Bronchial epithelial cell (primary cell): ENCODE data around the gene RFX8. TPM values are rescaled to one million over a fixed set of nuclear protein-coding genes. Genes with fewer than 3 reads are reported as not detected.

Experiments used
- DNase-seq: peaks from one replicate; pipeline ENCODE4 v3.0.0-alpha.2; 2010; ENCODE audit warnings: low read depth
- FAIRE-seq: peaks from 2 replicates; lab custom pipeline; 2011; peaks lifted over from hg19 to GRCh38; lab: Jason Lieb, UNC
- H3K27me3 ChIP-seq: 2 replicates; pipeline ENCODE4 v1.5.1; 2011; ENCODE audit warnings: low read length; ENCODE audit not compliant: control insufficient read depth, insufficient read depth
- H3K36me3 ChIP-seq: 2 replicates; pipeline ENCODE4 v1.5.1; 2011; ENCODE audit warnings: low read length; ENCODE audit not compliant: control insufficient read depth, insufficient read depth
- H3K4me3 ChIP-seq: 2 replicates; pipeline ENCODE4 v1.5.1; 2011; ENCODE audit warnings: mild to moderate bottlenecking, low read depth, low read length, control low read depth
- CTCF ChIP-seq: IDR thresholded peaks from 2 replicates; pipeline ENCODE4 v1.5.1; 2011; ENCODE audit warnings: mild to moderate bottlenecking, moderate library complexity, low read length, control low read depth, inconsistent platforms; ENCODE audit not compliant: insufficient read depth, severe bottlenecking
- total RNA-seq: library from RNA; depleted of rRNA; stranded (reverse); fragments of >200 nt; gene quantifications from 2 replicates; pipeline ENCODE4 v1.2.1, GENCODE V29; 2014

RFX8 gene
- total RNA-seq, 1 donor from 2014 or later, result not detected

- Histone ChIP-seq H3K4me3 (no peak overlapping the region), H3K27me3 (no peaks in the 10 kb centered on the region), H3K36me3 (no peaks in the 10 kb centered on the region)
- DNase-seq (no peak), FAIRE-seq (no peak)
- no peak for TF ChIP-seq CTCF
Measured at GRCh38 chr2:101399021-101399799, 75.7 kb downstream of the RFX8 start.

GRCh38 chr2:101398116-101398821, 76.6 kb downstream of the RFX8 start:
- Histone ChIP-seq H3K4me3 (no peak overlapping the region), H3K36me3 (no peaks in the 10 kb centered on the region), H3K27me3 (no peaks in the 10 kb centered on the region)
- no peak for TF ChIP-seq CTCF
- no peak for FAIRE-seq
- no peak for DNase-seq

GRCh38 chr2:101396316-101396717, 78.6 kb downstream of the RFX8 start:
- FAIRE-seq (no peak), DNase-seq (peak; percentile 100)
- no peaks in the 10 kb centered on the region for H3K36me3 ChIP-seq
- H3K27me3 ChIP-seq, result no peaks in the 10 kb centered on the region
- TF ChIP-seq CTCF, result no peak
- H3K4me3 ChIP-seq, result no peak overlapping the region

GRCh38 chr2:101395545-101396315, 79.2 kb downstream of the RFX8 start:
- TF ChIP-seq CTCF, result no peak
- H3K36me3 ChIP-seq, result no peaks in the 10 kb centered on the region
- no peak for DNase-seq
- no peak for FAIRE-seq
- no peaks in the 10 kb centered on the region for H3K27me3 ChIP-seq
- no peak overlapping the region for H3K4me3 ChIP-seq

GRCh38 chr2:101388232-101388631, 86.7 kb downstream of the RFX8 start:
- DNase-seq (peak; percentile 92), FAIRE-seq (no peak)
- no peak for TF ChIP-seq CTCF
- no peaks in the 10 kb centered on the region for H3K36me3 ChIP-seq
- no peak overlapping the region for H3K4me3 ChIP-seq
- H3K27me3 ChIP-seq, result no peaks in the 10 kb centered on the region
